Brain microvascular endothelial cell (primary cell): ENCODE measurements around the gene CEACAM7.
A peak's percentile ranks its signal among the peaks of the same experiment; 100 is the strongest.

Experiments
- DNase-seq: peaks from one replicate; pipeline ENCODE4 v3.0.0-alpha.2; 2020
- H3K27ac ChIP-seq: fragments of 250-450 bp; sonication (Bioruptor Pico); 2 replicates; pipeline ENCODE4 v1.5.1; 2020; ENCODE audit warnings: mild to moderate bottlenecking, moderate library complexity
- H3K27me3 ChIP-seq: fragments of 250-450 bp; sonication (Bioruptor Pico); replicated peaks from 2 replicates; pipeline ENCODE4 v1.5.1; 2020; ENCODE audit warnings: mild to moderate bottlenecking
- H3K36me3 ChIP-seq: fragments of 250-450 bp; sonication (Bioruptor Pico); replicated peaks from 2 replicates; pipeline ENCODE4 v1.5.1; 2020; ENCODE audit warnings: mild to moderate bottlenecking
- H3K4me3 ChIP-seq: 2 replicates; pipeline ENCODE4 v1.5.1; 2011; ENCODE audit warnings: low read depth, mild to moderate bottlenecking, control low read depth, low read length, moderate library complexity
- CTCF ChIP-seq: IDR thresholded peaks from 2 replicates; pipeline ENCODE4 v1.5.1; 2011; ENCODE audit warnings: low read depth, mild to moderate bottlenecking, moderate library complexity, low read length, control low read depth, inconsistent platforms; ENCODE audit errors: missing control alignments
- in situ Hi-C: cut with HindIII; loops from 2 replicates; pipeline ENCODE4 v1.10.0; 2017; ENCODE audit warnings: low sequenced_read_pairs, low pct_ligation_motif_present

Gene CEACAM7

GRCh38 chr19:41694196-41694595 lies 6.1 kb upstream of the CEACAM7 start:
- H3K27ac ChIP-seq, result no peak overlapping the region
- DNase-seq, result no peak
- in situ Hi-C loops, result no loop called here
- H3K27me3 ChIP-seq, result no peaks in the 10 kb centered on the region
- no peaks in the 10 kb centered on the region for H3K36me3 ChIP-seq
- TF ChIP-seq CTCF, result no peak
- no peak overlapping the region for H3K4me3 ChIP-seq

- H3K27me3 ChIP-seq, result no peaks in the 10 kb centered on the region
- in situ Hi-C loops, result no loop called here
- no peak for DNase-seq
- H3K27ac ChIP-seq, result no peak overlapping the region
- H3K4me3 ChIP-seq, result no peak overlapping the region
- peak; percentile 64 for TF ChIP-seq CTCF
- H3K36me3 ChIP-seq, result no peaks in the 10 kb centered on the region
Measured at GRCh38 chr19:41691268-41691970, 3.3 kb upstream of the CEACAM7 start.

GRCh38 chr19:41690801-41691065 lies 2.7 kb upstream of the CEACAM7 start:
- Histone ChIP-seq H3K4me3 (no peak overlapping the region), H3K27ac (no peak overlapping the region), H3K27me3 (no peaks in the 10 kb centered on the region), H3K36me3 (no peaks in the 10 kb centered on the region)
- DNase-seq, result no peak
- TF ChIP-seq CTCF, result no peak
- in situ Hi-C loops, result no loop called here

- no peaks in the 10 kb centered on the region for H3K36me3 ChIP-seq
- no peaks in the 10 kb centered on the region for H3K27me3 ChIP-seq
- no peak overlapping the region for H3K27ac ChIP-seq
- H3K4me3 ChIP-seq, result no peak overlapping the region
- TF ChIP-seq CTCF, result no peak
- DNase-seq, result no peak
- in situ Hi-C loops, result no loop called here
Measured at GRCh38 chr19:41689993-41690800, 2.1 kb upstream of the CEACAM7 start.

- TF ChIP-seq CTCF, result no peak
- H3K27ac ChIP-seq, result no peak overlapping the region
- in situ Hi-C loops, result no loop called here
- no peaks in the 10 kb centered on the region for H3K27me3 ChIP-seq
- H3K36me3 ChIP-seq, result no peaks in the 10 kb centered on the region
- DNase-seq, result no peak
- H3K4me3 ChIP-seq, result no peak overlapping the region
Measured at GRCh38 chr19:41688687-41689086, 617 bp upstream of the CEACAM7 start.
